VCaP (cell line): ENCODE measurements around the gene USF2.

Experiments
- H3K27ac ChIP-seq: fragments of 450-650 bp; 2 replicates; pipeline ENCODE4 v1.5.1; 2017
- TF ChIP-seq, protein P1 (sequence below): fragments of 450-650 bp; conservative IDR thresholded peaks from 2 replicates; pipeline ENCODE4 v1.5.1; 2017; ENCODE audit warnings: mild to moderate bottlenecking, moderate library complexity

Gene USF2

DNA sequence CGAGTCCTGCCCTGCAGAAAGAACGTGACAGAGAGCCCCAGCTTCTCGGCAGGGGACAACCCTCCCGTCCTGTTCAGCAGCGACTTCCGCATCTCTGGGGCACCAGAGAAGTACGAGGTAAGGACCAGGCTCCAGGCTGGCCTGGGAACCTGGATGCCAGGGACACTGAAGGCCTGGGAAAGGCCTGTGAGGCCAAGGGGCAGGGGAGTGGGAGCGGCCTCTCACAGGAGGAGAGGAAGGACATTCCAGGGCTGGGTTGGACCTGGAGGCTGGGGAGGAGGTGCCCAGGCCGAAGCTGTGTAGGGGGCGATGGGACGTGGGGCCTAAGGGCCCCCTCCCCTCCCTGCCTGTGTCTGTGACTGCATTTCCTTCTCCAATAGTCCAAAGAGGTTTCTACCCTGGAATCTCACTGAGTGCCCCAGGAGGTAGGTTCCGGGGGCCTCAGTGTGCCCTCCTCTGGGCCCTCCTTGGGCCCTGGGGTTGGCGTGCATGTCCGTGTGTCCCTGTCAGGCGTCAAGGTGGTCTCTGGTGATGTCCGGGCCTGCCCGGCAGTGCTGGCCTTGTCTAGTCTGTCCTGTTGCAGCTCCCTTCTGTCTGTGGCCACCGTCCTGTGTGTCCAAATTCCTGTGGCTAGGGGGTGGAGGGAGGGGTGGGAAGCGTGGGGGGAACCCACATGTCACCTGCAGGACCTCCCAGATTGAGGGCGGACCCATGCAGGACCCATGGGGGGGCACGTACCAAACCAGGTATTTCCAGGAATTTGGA, 43.3 kb downstream of the USF2 start:
- no peak overlapping the region for H3K27ac ChIP-seq
- TF ChIP-seq, protein P1, sequence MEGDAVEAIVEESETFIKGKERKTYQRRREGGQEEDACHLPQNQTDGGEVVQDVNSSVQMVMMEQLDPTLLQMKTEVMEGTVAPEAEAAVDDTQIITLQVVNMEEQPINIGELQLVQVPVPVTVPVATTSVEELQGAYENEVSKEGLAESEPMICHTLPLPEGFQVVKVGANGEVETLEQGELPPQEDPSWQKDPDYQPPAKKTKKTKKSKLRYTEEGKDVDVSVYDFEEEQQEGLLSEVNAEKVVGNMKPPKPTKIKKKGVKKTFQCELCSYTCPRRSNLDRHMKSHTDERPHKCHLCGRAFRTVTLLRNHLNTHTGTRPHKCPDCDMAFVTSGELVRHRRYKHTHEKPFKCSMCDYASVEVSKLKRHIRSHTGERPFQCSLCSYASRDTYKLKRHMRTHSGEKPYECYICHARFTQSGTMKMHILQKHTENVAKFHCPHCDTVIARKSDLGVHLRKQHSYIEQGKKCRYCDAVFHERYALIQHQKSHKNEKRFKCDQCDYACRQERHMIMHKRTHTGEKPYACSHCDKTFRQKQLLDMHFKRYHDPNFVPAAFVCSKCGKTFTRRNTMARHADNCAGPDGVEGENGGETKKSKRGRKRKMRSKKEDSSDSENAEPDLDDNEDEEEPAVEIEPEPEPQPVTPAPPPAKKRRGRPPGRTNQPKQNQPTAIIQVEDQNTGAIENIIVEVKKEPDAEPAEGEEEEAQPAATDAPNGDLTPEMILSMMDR: no peak

DNA sequence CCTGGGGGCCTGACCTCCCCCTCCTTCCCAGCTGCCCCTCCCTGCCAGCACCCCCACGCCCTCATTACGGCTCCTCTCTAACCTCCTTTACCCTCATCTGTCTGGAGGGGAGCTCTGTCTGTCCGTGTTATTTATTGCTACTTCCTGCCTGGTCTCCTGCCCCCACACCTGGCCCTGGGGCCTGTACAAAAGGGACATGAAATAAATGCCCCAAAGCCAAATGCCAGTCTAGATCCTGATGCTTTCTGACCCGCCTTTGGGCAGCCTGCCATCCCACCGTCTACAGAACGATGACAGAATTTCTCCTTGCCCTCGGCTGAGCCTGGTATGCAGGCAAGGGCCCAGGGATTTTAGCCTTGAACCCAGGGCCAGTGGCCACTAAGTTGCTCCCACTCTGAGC, 44.8 kb downstream of the USF2 start:
- TF ChIP-seq, protein P1: no peak
- no peak overlapping the region for H3K27ac ChIP-seq

- TF ChIP-seq, protein P1: no peak
- no peak overlapping the region for H3K27ac ChIP-seq
Measured at GRCh38 chr19:35314031-35314430, 45.3 kb downstream of the USF2 start.

GRCh38 chr19:35314858-35315470, 46.2 kb downstream of the USF2 start:
- TF ChIP-seq, protein P1: no peak
- H3K27ac ChIP-seq: no peak overlapping the region

- no peak overlapping the region for H3K27ac ChIP-seq
- TF ChIP-seq, protein P1: no peak
Measured at GRCh38 chr19:35315883-35316282, 47.1 kb downstream of the USF2 start.

DNA sequence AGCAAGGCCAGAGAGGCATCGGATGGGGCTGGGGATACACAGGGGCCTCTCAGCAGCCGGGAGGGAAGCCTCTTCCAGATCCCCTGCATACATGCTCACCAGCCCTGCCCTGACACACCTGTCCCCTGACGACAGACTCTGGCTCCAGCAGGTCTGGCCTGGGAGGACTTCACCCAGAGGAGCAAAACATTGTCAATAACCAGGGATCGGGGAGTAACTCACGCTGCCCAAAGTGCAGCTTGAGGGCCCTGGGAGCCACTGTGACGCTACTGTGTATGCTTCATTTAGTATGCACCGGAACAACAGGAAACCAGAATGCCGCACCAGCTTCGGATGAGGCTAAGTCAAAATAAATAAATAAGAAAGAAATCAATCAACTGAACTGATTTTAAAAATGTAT, 47.8 kb downstream of the USF2 start:
- TF ChIP-seq, protein P1: no peak
- no peak overlapping the region for H3K27ac ChIP-seq

DNA sequence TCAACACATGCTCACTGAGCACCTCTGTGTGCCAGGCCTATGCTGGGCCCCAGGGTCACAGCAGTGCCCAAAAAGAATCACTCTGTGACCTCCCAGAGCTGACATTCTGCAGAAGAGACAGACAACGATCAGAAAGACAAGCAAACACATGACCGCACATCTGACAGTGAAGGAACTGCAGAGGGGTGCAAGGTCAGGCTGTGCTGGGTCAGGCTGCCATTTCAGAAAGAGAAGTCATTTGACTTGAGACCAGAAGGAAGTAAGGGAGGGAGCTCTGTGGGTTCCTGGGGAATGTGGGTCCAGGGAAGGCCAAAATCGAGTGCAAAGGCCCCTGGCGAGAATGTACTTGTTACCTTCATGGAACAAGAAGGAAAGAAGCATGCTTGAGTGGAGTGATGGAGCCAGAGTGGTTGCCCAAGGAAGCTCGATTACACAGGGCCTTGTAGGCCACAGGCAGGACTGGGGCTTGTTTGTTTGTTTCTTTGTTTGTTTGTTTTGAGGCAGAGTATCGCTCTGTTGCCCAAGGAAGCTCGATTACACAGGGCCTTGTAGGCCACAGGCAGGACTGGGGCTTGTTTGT, 48.8 kb downstream of the USF2 start:
- no peak overlapping the region for H3K27ac ChIP-seq
- TF ChIP-seq, protein P1: no peak
